OCI-M2 (cell line): Measurements from ENCODE around the gene ADAMTS9.

Experiments
- DNase-seq: peaks from one replicate; lab custom pipeline; 2025; ENCODE audit not compliant: unreplicated experiment; lab: John Stamatoyannopoulos, UW

ADAMTS9 gene

DNA sequence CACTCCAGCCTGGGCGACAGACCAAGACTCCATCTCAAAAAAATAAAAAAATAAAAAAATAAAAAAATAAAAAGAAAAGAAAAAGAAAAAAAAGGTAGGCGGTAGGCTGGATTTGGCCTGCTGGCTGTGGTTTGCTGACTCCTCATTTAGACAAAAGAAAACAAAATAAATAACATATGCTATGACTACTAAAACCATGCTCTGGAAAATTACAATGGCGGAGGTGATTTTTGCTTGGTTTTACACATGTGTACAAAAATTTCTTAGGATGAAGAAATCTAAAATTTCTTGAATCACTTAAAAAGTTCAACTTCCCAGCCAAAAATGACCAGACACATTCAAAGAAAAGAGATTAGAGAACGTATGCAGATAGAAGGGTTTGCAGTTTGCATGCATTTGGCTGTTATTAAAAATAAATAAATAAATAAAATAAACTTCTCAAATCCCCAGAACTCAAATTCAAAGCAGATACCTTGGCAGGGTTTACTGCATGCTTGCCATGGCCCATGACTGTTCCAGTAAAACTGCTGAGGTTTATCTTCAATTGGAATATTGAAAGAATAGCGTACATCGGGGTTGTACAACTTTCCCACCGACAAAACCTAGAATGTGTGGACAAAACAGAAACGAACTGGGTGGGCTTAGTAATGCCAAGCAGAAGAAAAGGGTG, 65.9 kb downstream of the ADAMTS9 start:
- DNase-seq: no peak

DNA sequence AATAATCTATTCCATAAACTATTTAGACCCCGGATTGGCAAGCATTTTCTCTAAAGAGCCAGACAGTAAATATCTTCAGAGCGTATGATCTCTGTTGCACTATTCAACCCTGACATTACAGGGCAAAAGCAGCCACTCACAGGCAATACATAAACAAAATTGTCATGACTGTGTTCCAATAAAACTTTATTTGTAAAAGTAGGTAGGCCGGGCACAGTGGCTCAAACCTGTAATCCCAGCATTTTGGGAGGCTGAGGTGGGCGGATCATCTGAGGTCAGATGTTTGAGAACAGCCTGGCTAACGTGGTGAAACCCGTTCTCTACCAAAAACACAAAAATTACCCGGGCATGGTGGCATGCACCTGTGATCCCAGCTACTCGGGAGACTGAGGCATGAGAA, 66.5 kb downstream of the ADAMTS9 start:
- no peak for DNase-seq

DNA sequence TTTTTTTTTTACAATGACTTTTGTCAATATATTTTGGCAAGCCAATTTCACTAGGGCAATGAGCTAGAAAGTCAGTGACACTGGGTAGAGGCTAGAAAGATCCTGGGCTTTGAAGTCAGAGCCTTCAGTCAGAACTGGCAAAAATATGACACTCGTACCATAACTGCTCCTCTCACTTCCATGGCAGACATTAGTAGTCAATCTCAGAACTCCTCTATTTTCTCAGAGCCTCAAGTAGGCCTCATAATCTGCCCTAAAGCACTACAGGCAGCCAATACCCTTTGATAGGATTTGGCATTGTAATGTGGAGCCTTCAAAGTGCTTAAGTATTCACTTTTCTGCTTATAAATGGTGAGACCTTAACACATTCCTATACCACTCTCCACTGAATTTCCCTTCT, 67.8 kb downstream of the ADAMTS9 start:
- DNase-seq: no peak

DNA sequence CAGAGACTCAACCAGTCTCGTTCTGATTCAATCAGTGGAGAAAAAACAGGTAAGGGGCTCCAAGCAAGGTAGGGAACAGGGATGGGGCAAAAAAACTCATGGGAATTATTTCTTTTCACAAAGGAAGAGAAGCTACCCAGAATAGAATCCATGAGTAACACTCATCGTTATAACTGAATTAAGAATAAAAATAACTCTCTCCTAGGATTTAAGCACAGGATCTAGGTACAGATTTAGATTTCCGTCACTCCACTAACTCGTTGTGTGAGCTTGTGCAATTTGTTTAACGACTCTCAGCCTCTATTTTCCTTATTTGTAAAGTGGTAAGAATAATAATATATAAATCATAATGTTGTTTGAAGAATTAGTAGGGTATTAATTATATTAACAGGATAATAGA, 68.6 kb downstream of the ADAMTS9 start:
- DNase-seq: no peak

DNA sequence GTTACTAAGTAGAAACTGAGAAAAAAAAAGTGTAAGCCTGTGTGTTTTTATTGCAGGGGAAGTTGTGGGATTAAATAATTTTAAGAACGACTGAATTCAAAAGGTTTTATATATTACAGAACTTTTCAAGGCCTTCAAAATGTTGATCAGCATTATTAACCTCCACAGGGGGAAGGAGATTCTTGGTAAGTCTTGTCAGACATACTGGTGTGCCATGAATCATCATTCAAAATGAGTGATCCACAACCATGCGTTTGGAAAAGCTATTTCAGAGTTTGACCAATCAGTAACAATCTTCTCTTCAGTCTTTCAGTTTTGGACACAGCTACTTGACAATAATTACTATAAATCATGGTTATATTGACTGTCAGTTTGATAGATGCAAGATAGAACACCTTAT, 70.2 kb downstream of the ADAMTS9 start:
- no peak for DNase-seq

DNA sequence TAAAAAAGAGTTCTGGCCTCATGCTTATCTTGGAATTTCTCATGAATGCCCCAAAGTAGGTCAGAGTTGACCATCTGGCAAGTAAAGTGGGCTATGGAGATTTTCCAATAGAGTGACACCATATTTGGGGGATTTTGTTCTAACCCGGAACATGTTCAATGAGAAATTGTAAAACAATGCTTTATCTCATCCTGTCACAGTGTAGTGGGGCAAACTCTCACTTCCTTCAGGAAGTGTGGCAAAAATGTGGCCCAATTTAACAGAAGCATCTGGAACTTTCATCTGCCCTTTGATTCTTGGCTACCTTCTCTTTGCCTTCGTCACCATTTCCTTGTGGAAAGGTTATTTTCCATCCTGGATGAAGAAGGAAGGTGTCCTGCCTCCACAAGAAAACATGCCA, 70.8 kb downstream of the ADAMTS9 start:
- no peak for DNase-seq

DNA sequence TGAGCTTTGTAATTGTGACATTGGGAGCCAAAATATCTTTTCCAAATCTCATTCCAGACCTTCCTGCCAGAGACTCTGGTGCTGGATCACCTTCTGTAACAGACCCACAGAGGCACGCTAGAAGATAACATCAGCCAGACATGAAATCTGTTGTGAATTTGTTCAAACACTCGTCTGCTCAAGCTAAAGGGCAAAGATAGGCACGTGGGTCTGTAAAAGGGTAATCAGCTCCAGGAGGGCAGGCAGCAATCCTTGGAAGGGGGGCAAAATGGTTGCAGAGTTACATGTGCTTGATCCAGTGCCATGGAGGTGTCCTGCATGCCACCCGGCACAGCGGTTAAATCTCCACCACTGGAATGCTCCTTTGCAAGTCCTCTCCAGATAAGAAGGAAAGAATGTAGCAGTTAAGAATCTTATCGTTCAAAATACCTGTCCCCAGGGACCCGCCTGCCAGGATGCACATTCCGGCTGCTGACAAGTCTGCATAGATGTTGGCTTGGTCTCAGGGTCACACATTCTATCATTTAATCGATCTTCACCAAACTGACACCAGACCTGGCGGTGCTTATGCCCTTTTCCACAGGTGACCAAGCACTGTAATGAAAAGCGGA, 74.8 kb downstream of the ADAMTS9 start:
- DNase-seq: no peak

DNA sequence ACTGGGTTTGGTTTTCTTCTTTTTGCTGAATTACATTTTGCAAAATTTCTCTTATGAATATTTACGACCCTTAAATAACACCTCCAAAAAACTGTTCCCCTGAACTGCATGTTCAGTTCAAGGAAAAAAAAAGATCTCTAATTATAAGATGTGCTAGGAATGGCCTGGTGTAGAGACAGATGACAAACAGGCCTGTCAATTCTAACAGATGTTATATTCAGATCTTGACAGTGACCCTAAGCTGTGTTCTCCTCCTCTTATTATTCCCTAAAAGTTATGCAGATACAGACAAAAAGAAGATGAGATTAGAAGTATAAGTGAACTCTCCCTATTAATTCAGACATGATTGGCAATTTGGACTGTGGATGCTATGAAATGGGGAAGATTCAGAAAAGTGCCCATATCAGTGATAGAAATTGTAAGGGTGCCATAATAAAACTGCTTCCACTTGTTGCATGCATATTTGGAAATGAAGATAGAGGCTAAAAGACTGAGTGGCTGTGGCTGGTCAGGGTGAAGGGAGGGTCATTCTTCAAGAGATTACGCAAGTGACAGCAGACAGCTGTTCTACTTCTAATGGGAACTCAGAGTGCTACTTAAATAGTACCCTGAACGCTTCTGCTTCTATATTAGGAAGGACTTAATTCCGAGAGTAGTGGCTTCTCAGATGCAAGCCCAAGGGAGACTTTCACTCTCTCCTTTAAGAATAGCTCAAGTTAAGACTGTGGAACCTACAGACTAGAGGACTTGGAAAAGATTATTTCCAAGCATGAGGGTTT, 75.5 kb downstream of the ADAMTS9 start:
- DNase-seq: no peak

DNA sequence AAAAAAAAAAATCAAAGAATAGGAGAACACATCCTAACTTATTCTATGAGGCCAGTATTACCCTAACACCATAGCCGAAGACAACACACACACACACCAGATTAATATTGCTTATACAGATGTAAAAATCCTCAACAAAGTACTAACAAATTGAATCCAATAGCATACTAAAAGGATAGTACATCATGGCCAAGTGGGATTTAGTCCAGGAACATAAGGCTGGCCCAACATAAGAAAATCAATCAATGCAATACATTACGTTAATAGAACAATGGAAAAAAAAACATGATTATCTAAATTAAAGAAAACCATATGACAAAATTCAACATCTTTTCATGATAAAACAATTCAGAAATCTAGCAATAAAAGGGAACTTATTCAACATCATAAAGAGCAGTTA, 79.1 kb downstream of the ADAMTS9 start:
- no peak for DNase-seq

DNA sequence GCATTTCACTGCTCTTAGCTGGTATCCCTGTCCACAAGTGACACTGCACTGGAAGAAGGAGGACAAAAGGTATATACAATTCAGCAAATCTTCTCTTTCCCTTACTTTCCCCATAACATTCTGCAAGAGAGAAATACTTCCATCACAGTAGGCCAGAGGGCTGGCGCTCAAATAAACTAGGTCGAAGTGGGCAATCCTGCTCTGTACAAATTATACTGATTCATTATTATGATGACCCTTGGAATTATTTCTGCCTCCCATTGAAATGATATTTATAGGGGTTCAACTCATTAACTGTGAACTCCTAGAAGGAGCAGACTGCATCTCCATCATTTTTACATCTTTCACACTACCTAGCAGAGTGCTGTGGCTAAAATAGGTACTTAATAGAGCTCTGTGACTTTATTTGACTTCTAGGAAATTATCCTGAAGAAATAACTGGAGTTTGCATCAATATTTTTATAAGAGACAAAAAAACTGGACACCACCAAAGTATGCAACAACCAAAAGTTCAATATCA, 80.7 kb downstream of the ADAMTS9 start:
- DNase-seq: no peak

DNA sequence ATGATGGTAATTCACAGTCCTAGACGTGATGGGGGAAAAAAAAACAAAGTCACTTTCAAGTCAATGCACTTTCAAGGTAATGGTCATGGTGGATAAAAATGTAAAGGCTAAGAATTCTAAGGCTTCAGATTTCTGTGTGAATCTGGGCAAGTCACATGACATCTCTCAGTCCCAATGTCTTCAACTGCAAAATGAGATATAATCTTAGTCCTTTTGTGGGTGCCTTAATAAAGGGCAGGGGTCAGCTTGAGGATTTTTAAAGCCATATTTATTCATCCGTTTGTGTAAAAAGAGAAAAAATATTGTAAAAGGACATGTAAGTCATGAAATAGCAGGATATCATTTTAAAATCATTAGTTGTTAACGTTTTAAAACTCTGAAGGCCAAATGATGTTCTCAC, 83.5 kb downstream of the ADAMTS9 start:
- DNase-seq: no peak

DNA sequence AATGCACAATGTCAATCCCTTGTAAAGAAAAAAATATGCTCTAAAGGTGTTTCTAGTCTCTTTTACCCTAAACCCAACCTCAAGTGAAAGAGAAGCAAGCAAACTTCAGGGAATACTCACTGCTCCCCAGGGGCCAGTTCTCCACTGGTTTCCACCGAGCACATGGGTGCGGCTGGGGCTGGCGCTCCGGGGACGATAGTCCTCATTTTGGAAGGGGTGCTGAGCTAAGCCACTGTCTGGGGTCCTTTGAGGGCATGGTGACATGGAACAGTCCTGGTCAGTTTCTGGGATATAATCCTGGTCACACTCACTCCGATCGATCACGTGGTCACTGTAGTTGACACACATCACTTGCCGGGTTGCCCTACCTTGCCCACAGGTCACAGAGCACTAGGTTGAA, 86.0 kb downstream of the ADAMTS9 start:
- DNase-seq: no peak

DNA sequence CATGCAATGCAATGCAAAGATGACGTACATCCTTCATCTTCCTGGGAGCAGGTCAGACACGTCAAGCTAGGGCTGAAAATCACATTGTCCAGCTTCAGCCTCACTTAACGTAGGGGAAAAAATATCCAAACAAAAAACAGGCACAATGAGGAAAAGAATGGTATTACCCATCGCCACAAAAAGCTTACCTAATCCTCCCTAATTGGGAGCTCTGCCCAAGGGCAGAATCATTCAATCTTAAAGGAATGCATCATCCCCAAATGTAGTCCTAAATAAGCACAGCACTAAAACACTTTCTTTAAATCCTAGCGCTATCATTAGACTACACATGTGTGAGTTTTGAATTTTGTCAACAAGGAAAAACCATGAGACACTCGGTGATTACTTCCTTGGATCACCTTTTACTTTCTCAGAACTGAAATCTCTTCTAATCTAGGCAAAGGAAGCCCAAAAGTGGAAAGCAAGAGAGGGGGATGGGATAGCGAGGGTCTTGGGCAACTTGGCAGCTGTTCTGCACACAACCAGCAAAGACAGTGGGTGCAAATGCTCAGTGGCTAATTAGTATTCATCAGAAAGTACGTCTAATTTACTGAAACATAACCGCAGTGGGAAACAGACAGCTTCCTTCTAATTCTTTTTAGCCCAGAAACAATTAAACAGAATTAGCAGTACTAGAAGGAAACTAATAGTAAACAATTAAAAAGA, 87.4 kb downstream of the ADAMTS9 start:
- no peak for DNase-seq

DNA sequence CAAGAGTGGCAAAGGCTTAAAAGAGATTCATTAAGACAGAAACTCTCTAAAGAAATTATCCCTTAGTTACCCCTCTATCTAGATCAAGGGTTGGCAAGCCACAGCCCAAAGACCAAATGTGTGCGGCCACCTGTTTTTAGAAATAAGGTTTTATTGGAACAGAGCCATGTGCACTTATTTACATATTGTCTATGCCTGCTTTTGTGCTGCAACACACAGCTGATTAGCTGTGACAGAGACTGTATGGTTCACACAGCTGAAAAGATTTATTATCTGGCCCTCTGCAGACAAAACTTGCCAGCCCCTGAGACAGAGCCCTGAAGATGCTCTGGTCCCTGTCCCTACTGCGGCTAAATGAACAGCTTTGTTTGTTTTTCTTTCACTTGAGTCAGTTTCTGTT, 88.1 kb downstream of the ADAMTS9 start:
- DNase-seq: no peak

DNA sequence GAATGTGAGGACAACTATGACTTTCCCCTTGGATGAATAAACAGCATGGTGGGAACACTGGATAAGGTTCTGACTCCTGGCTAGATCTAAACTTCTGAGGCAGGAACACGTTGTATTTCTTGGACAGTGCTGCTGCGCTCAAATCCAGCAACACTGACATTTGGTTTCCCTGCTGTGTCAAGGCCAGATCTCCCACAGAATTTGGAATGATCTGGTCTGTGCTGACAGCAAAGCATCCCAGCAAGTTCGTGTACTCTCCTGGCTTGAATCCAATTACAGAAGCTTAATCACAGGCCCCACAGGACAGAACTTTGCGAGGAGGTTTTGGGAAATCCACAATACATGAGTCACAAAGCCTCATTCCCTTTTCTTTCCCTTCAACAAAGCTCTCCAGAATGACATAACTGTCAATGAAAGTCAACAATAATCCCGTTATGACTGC, 92.5 kb downstream of the ADAMTS9 start:
- no peak for DNase-seq

DNA sequence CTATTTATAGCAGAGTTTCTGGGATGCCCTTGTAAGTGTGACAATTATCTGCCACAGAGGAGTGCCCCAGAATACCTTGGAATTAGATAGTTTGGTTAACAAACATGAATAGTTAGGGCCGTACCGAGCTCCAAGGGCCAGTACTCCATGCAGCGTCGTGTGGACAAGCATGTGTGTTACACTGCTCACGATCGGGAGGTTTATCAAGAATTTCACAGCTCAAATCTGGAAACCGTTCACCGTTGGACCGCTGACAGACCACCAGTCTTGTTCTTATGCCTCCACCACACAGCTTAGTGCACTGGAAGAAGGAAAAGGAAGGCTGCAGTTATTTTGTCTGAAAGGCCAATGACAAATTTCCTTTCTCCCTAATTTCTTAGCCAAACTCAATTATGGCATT, 93.7 kb downstream of the ADAMTS9 start:
- no peak for DNase-seq

DNA sequence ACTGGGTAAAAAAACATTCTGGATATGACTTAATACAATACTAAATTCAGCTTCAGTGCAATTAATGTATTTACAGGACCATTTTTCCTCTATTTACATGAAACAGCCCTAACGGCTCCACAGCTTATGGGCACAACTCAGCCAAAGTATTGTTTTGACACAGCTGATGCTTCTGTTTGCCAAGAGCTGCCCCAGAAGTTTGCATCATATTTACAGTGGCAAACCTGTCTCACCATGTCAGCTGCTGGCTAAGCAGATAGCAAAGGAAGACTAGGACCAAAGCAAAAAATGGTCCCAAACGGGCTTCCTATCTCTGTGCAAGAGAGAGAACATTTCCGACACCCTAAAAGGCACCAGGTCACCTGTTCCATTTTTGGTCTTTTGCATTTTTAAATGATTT, 94.5 kb downstream of the ADAMTS9 start:
- DNase-seq: no peak

DNA sequence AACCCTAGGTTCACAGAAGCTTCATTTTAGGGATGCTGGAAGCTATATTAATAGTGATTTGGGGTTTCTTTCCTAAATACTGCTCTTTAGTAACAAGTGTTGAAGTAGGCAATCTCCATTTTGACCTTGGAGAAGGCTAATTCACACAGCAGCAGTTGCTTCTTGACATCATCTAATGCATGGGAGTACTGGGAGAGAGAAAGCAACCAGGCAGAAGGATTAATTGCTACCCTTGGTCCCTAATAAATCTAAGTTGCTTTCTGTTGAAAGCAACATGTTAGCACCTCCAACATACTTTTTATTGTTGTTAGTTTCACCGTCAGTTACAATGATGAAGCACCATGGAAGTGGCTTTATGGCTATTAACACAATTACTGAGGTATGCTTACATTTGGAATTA, 96.2 kb downstream of the ADAMTS9 start:
- DNase-seq: no peak

DNA sequence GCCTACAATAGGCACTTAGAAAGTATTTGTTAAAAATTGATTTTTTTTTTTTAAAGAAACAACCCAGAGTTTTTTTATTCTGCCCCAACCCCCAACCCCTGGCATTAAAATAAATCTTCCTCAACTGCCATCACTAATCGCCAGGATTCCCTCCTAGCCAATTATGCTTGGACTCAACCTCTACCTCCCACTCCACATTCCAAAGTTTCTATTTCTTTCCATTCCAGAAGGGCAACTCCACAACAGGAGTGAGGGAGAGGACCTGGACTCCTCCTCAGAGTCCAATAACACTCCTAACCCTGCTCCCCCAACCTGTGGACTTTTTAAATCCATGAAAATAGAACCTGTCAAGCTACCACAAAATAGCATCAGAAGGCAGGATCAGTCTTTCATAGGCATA, 99.4 kb downstream of the ADAMTS9 start:
- no peak for DNase-seq

DNA sequence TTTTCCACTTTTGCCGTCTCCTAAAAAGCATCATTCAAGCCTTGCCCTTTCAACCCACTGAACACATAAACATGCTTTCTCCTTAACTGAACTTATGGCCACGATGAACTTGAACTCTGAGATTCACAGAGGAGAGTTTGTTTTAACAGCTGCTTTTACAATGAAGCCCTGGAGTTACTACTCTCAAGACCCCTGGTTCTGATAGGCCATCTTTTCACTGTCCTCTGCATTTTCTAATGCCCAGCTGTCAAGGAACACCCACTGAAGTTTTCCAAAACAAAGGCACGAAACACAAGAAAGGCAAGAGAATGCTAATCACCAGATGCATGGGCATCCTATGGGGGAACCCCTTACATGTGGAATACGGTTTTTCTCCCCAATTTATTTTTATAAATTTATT, 100.8 kb downstream of the ADAMTS9 start:
- no peak for DNase-seq

DNA sequence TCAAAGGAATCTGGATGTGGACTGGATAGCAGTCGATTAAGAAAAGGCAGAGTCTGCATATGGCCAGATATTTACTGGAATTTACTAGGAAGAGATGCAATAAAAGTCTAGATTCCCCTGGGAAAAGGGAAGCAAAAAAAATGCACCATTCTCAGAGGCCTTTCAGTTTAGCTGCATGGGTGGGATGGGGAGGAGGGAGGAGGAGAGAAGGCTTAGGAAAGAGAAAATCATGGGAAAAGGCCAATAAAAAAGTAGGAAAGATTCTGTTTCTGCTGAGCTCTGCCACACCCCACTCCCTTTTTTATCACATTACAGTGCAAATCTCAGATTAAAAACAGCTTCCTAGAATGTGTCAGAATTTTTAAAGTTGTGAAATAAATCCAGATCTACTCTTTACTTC, 103.6 kb downstream of the ADAMTS9 start:
- DNase-seq: no peak

DNA sequence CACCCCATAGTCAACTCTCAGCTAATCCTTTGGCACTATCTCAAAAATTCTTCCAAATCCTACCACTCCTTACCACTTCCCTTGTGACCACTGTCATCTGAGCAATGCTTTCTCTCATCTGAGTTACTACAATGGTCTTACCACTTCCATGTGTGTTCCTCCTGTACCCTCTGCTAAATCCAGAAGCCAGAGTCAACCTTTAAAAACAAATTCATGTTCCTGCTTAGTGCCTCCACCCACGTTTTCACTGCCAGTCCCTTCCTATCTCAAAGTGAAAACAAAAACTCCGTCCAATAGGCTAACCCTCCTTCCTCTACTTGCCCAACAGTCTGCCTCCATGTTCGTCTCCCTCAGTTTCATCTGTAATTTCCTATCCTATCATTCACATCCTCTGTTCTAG, 109.0 kb downstream of the ADAMTS9 start:
- DNase-seq: no peak
